ENCODE data around the gene OCIAD2.
"Not testable (repeated sequence)": the region's sequence is repeated elsewhere in the genome, so short reads cannot be mapped to it uniquely, and the experiment has no call there.

Gene OCIAD2

GRCh38 chr4:48905363-48906015 lies 1.1 kb downstream of the OCIAD2 start:
- DNase-seq = no peak

GRCh38 chr4:48904541-48905142 lies 1.9 kb downstream of the OCIAD2 start:
- DNase-seq = no peak

- DNase-seq = no peak
These were observed 2.5 kb downstream of the OCIAD2 start for GRCh38 chr4:48904101-48904500.

- no peak for DNase-seq
These were observed 4.3 kb downstream of the OCIAD2 start for GRCh38 chr4:48902266-48902665.

- DNase-seq = no peak
These were observed 5.4 kb downstream of the OCIAD2 start for GRCh38 chr4:48901196-48901595.

- DNase-seq = no peak
These were observed 6.6 kb downstream of the OCIAD2 start for GRCh38 chr4:48899950-48900349.

- no peak for DNase-seq
These were observed 7.2 kb downstream of the OCIAD2 start for GRCh38 chr4:48899432-48899749.

- no peak for DNase-seq
These were observed 7.7 kb downstream of the OCIAD2 start for GRCh38 chr4:48898733-48899431.

GRCh38 chr4:48896845-48897244 lies 9.7 kb downstream of the OCIAD2 start:
- DNase-seq = no peak

- DNase-seq = no peak
These were observed 15.4 kb downstream of the OCIAD2 start for GRCh38 chr4:48891028-48891619.

GRCh38 chr4:48889750-48890149 lies 16.8 kb downstream of the OCIAD2 start:
- not testable (repeated sequence) for DNase-seq

GRCh38 chr4:48881646-48882045 lies 24.9 kb downstream of the OCIAD2 start:
- DNase-seq = not testable (repeated sequence)

GRCh38 chr4:48879561-48880442 lies 26.8 kb downstream of the OCIAD2 start:
- no peak for DNase-seq

- DNase-seq = no peak
These were observed 28.6 kb downstream of the OCIAD2 start for GRCh38 chr4:48877827-48878535.

- not testable (repeated sequence) for DNase-seq
These were observed 41.9 kb downstream of the OCIAD2 start for GRCh38 chr4:48864696-48865095.

GRCh38 chr4:48863728-48864127 lies 42.8 kb downstream of the OCIAD2 start:
- no peak for DNase-seq

- no peak for DNase-seq
These were observed 43.9 kb downstream of the OCIAD2 start for GRCh38 chr4:48862661-48863060.

- DNase-seq = no peak
These were observed 44.5 kb downstream of the OCIAD2 start for GRCh38 chr4:48862038-48862437.

- no peak for DNase-seq
These were observed 48.4 kb downstream of the OCIAD2 start for GRCh38 chr4:48858130-48858529.

- no peak for DNase-seq
These were observed 51.6 kb downstream of the OCIAD2 start for GRCh38 chr4:48854982-48855381.

GRCh38 chr4:48854395-48854683 lies 52.2 kb downstream of the OCIAD2 start:
- DNase-seq = no peak

- no peak for DNase-seq
These were observed 52.8 kb downstream of the OCIAD2 start for GRCh38 chr4:48853604-48854394.
